Tibial nerve (tissue), 4 donors: Measurements from ENCODE around the gene YLPM1. TPM values are rescaled to one million over a fixed set of nuclear protein-coding genes. Genes with fewer than 3 reads are reported as not detected.

Experiments
- DNase-seq, 2 donors: peaks; one replicate each; pipeline ENCODE4 v3.0.0-alpha.2; 2019; ENCODE audit warnings: low spot score in 2 of 2
- H3K27ac ChIP-seq, 4 donors: fragments of 200-600 bp; sonication (generic) in 3 of 4; one replicate each; pipeline ENCODE4 v1.5.1; 2017 to 2019; ENCODE audit warnings: mild to moderate bottlenecking in 1 of 4
- H3K27me3 ChIP-seq, 2 donors: fragments of 200-600 bp; sonication (generic) in 1 of 2; one replicate each; pipeline versions ENCODE4 v1.5.1 to v1.6.0; 2017 to 2019
- H3K36me3 ChIP-seq, 3 donors: fragments of 200-600 bp; sonication (generic); one replicate each; pipeline ENCODE4 v1.5.1; 2018 to 2019
- H3K4me1 ChIP-seq, 4 donors: fragments of 200-600 bp; sonication (generic) in 3 of 4; one replicate each; pipeline ENCODE4 v1.5.1; 2017 to 2019
- H3K4me3 ChIP-seq, 4 donors: fragments of 200-600 bp; sonication (generic) in 3 of 4; one replicate each; pipeline ENCODE4 v1.5.1; 2017 to 2019; ENCODE audit warnings: mild to moderate bottlenecking in 1 of 4, moderate library complexity in 1 of 4
- H3K9me3 ChIP-seq, 4 donors: fragments of 200-600 bp; sonication (generic) in 3 of 4; one replicate each; pipeline ENCODE4 v1.5.1; 2017 to 2019
- CTCF ChIP-seq, 5 experiments: fragments of 200-600 bp in 3 of 5; fragments of 450-650 bp in 2 of 5; sonication (generic) in 3 of 5; IDR thresholded peaks; one replicate each; pipeline ENCODE4 v1.5.1; 2016 to 2019; ENCODE audit warnings: antibody characterized with exemption in 5 of 5, mild to moderate bottlenecking in 3 of 5, moderate library complexity in 2 of 5
- EP300 ChIP-seq, 2 donors: sonication (generic); formaldehyde crosslinking; IDR thresholded peaks; one replicate each; pipeline ENCODE4 v1.6.1; 2017; ENCODE audit warnings: antibody characterized with exemption in 2 of 2, mild to moderate bottlenecking in 1 of 2
- POLR2A ChIP-seq, 2 donors: fragments of 450-650 bp; IDR thresholded peaks; one replicate each; pipeline ENCODE4 v1.6.1; 2017; ENCODE audit warnings: antibody characterized with exemption in 2 of 2, mild to moderate bottlenecking in 2 of 2, moderate library complexity in 2 of 2
- WGBS, 2 donors: methylation state at CpG; one replicate each; pipeline ENCODE4 v1.1.5; 2018; 5-methylcytosine and 5-hydroxymethylcytosine counted together
- total RNA-seq, 4 donors: library from RNA; depleted of rRNA; stranded (reverse); fragments of >200 nt; gene quantifications; one replicate each; pipeline ENCODE4 v1.1.0, GENCODE V29; 2016

YLPM1 gene
- total RNA-seq, 4 donors from 2014 or later: 66.9 to 76.6 (median 72.1) TPM

- 77 to 81% methylated on average over 3 of the region's 3 CpGs for WGBS, 2 donors
Observed at GRCh38 chr14:74879427-74880182, 116.5 kb downstream of the YLPM1 start.

GRCh38 chr14:74881431-74882102, 118.5 kb downstream of the YLPM1 start, which contains the start of gene DLST:
Gene DLST (plus strand): TSS chr14:74881916. CDS start chr14:74881954, 38 bp downstream.
- H3K4me3 ChIP-seq: peak within 1 kb of the TSS; percentile 79 to 97 (median 84)
- WGBS, 2 donors: 1% methylated on average over 37 to 47 of the region's 53 CpGs
- DNase-seq: peak; percentile 76 to 78
- no peaks in the 10 kb centered on the region for H3K27me3 ChIP-seq
- peaks cover 0 to 45% (median 37%) of the 10 kb centered on the region in 4 donors for H3K4me1 ChIP-seq
- no peaks in the 10 kb centered on the region for H3K9me3 ChIP-seq
- TF ChIP-seq CTCF (IDR thresholded peaks at IDR 0.05) (peak in 2 of 5 experiments; percentile 51 to 52), EP300 (IDR thresholded peaks at IDR 0.05) (peak; percentile 80 to 94), POLR2A (IDR thresholded peaks at IDR 0.05) (peak; percentile 63 to 79)
- peak within 1 kb of the TSS; percentile 93 to 98 (median 94) for H3K27ac ChIP-seq
- H3K36me3 ChIP-seq: no peaks in the 10 kb centered on the region

More at GRCh38 chr14:74879427-74880182, 116.5 kb downstream of the YLPM1 start:
- DNase-seq: no peak
- H3K27ac ChIP-seq: no peak overlapping the region
- H3K9me3 ChIP-seq: no peaks in the 10 kb centered on the region
- TF ChIP-seq EP300 (IDR thresholded peaks at IDR 0.05): no peak
- TF ChIP-seq CTCF (IDR thresholded peaks at IDR 0.05): no peak
- TF ChIP-seq POLR2A (IDR thresholded peaks at IDR 0.05): no peak
- no peak overlapping the region for H3K4me3 ChIP-seq
- H3K4me1 ChIP-seq: peaks cover 0 to 27% (median 22%) of the 10 kb centered on the region in 4 donors
- H3K27me3 ChIP-seq: no peaks in the 10 kb centered on the region
- H3K36me3 ChIP-seq: no peaks in the 10 kb centered on the region

GRCh38 chr14:74882103-74882920, 119.2 kb downstream of the YLPM1 start:
- DNase-seq: peak in 1 of 2 donors; percentile 22
- peak overlapping the region; percentile 93 to 98 (median 94) for H3K27ac ChIP-seq
- no peaks in the 10 kb centered on the region for H3K27me3 ChIP-seq
- TF ChIP-seq CTCF (IDR thresholded peaks at IDR 0.05) (no peak), EP300 (IDR thresholded peaks at IDR 0.05) (no peak), POLR2A (IDR thresholded peaks at IDR 0.05) (no peak)
- H3K9me3 ChIP-seq: no peaks in the 10 kb centered on the region
- peaks cover 0 to 4% (median 0%) of the 10 kb centered on the region in 3 donors for H3K36me3 ChIP-seq
- 1 to 2% methylated on average over 17 to 38 of the region's 49 CpGs for WGBS, 2 donors
- H3K4me3 ChIP-seq: peak overlapping the region; percentile 79 to 97 (median 84)
- H3K4me1 ChIP-seq: peaks cover 0 to 53% (median 38%) of the 10 kb centered on the region in 4 donors

Other genes starting within 250 kb of the YLPM1 start
- 100 to 1,000 TPM in 2 of 4 donors, 10 to 100 TPM in 2; 67.1 to 276 (median 134) TPM for gene LTBP2, start 151.1 kb upstream of the YLPM1 start, total RNA-seq
- gene AREL1, start 50.2 kb upstream of the YLPM1 start, total RNA-seq: 10 to 100 TPM; 25.3 to 35.0 (median 32.2) TPM
- 10 to 100 TPM; 16.8 to 39.8 (median 32.6) TPM for gene FCF1, start 50.2 kb upstream of the YLPM1 start, total RNA-seq
- not detected for gene PROX2, start 112.8 kb downstream of the YLPM1 start, total RNA-seq
- gene DLST, start 118.6 kb downstream of the YLPM1 start, total RNA-seq: 10 to 100 TPM; 73.5 to 94.8 (median 87.2) TPM
- 10 to 100 TPM in 2 of 4 donors, 1 to 10 TPM in 2; 2.0 to 20.7 (median 7.7) TPM for gene RPS6KL1, start 159.9 kb downstream of the YLPM1 start, total RNA-seq
- 10 to 100 TPM; 13.2 to 39.5 (median 18.0) TPM for gene PGF, start 192.3 kb downstream of the YLPM1 start, total RNA-seq
- 10 to 100 TPM; 26.1 to 44.9 (median 36.1) TPM for gene EIF2B2, start 239.6 kb downstream of the YLPM1 start, total RNA-seq